Endothelial cell of umbilical vein (primary cell): ENCODE measurements around the gene ZNF320. TPM values are rescaled to one million over a fixed set of nuclear protein-coding genes. Genes with fewer than 3 reads are reported as not detected.
"Not testable (repeated sequence)": the region's sequence is repeated elsewhere in the genome, so short reads cannot be mapped to it uniquely, and the experiment has no call there.

ENCODE experiments used
- BruUV-seq: library from RNA; stranded (reverse); fragments of 400-500 nt; replicated peaks from 2 replicates; lab custom pipeline; 2021; lab: Mats Ljungman, UMichigan
- CTCF ChIA-PET: fragments of 300-600, 350-600 bp; sonication (Branson Sonifier 250); formaldehyde crosslinking; loops from one replicate; lab custom pipeline; 2021; ENCODE audit warnings: antibody characterized with exemption, inconsistent platforms; lab: Charles Lee
- POLR2A ChIA-PET: fragments of 300-600, 350-600 bp; sonication (Branson Sonifier 250); formaldehyde crosslinking; loops from one replicate; lab custom pipeline; 2021; ENCODE audit warnings: antibody characterized with exemption, inconsistent platforms; lab: Charles Lee
- DNase-seq: peaks from one replicate; pipeline ENCODE4 v3.0.0-alpha.2; 2011; ENCODE audit warnings: low read depth, low spot score
- FAIRE-seq: peaks from 2 replicates; lab custom pipeline; 2011; peaks lifted over from hg19 to GRCh38; lab: Jason Lieb, UNC
- H2AFZ ChIP-seq: 2 replicates; pipeline ENCODE4 v1.6.0; 2012; ENCODE audit warnings: low read depth, low read length, control low read depth, inconsistent platforms
- H3K27ac ChIP-seq: 2 replicates; pipeline ENCODE4 v1.5.1; 2011; ENCODE audit warnings: low read depth, mild to moderate bottlenecking, control low read depth, low read length, moderate library complexity; ENCODE audit not compliant: insufficient read depth
- H3K27me3 ChIP-seq, 2 experiments: 2 replicates each; pipeline versions ENCODE4 v1.6.0 to v1.6.1; 2011; ENCODE audit warnings: low read length in 2 of 2, mixed read lengths in 1 of 2; ENCODE audit not compliant: control insufficient read depth in 2 of 2, insufficient read depth in 2 of 2
- H3K36me3 ChIP-seq, 2 experiments: 2 replicates in 1 of 2; 3 replicates in 1 of 2; pipeline ENCODE4 v1.5.1; 2011; ENCODE audit warnings: low read length in 2 of 2, mild to moderate bottlenecking in 1 of 2, moderate library complexity in 1 of 2; ENCODE audit not compliant: control insufficient read depth in 2 of 2, insufficient read depth in 2 of 2; ENCODE audit errors: extremely low read depth in 1 of 2
- H3K4me1 ChIP-seq: 3 replicates; pipeline ENCODE4 v1.5.1; 2011; ENCODE audit warnings: mild to moderate bottlenecking, low read length; ENCODE audit not compliant: control insufficient read depth, insufficient read depth; ENCODE audit errors: extremely low read depth
- H3K4me2 ChIP-seq: 2 replicates; pipeline ENCODE4 v1.6.1; 2011; ENCODE audit warnings: low read length, control low read depth, mixed read lengths; ENCODE audit not compliant: insufficient read depth
- H3K4me3 ChIP-seq, 3 experiments: fragments of 200-600 bp in 1 of 3; sonication (generic), shearing (Covaris generic) in 1 of 3; replicated peaks in 1 of 3; 2 replicates each; pipeline ENCODE4 v1.5.1; 2011 to 2016; ENCODE audit warnings: control low read depth in 3 of 3, low read length in 3 of 3, mild to moderate bottlenecking in 2 of 3, inconsistent platforms in 1 of 3, low read depth in 1 of 3, moderate library complexity in 1 of 3; ENCODE audit not compliant: insufficient read depth in 1 of 3
- H3K79me2 ChIP-seq: 2 replicates; pipeline ENCODE4 v1.6.0; 2012; ENCODE audit warnings: low read length, inconsistent platforms; ENCODE audit not compliant: control insufficient read depth, insufficient read depth
- H3K9ac ChIP-seq: replicated peaks from 2 replicates; pipeline ENCODE3; 2011; ENCODE audit warnings: low read length, control low read depth; ENCODE audit not compliant: insufficient read depth; ENCODE audit errors: extremely low read depth
- H3K9me1 ChIP-seq: replicated peaks from 3 replicates; pipeline ENCODE4 v1.6.0; 2011; ENCODE audit warnings: mild to moderate bottlenecking, low read length; ENCODE audit not compliant: control insufficient read depth, insufficient read depth; ENCODE audit errors: extremely low read depth
- H3K9me3 ChIP-seq: replicated peaks from 2 replicates; pipeline ENCODE4 v1.5.1; 2012; ENCODE audit warnings: low read length, inconsistent platforms; ENCODE audit not compliant: control insufficient read depth, insufficient read depth
- H4K20me1 ChIP-seq: replicated peaks from 2 replicates; pipeline ENCODE3; 2011; ENCODE audit warnings: mild to moderate bottlenecking, low read length; ENCODE audit not compliant: control insufficient read depth, insufficient read depth; ENCODE audit errors: extremely low read depth
- CTCF ChIP-seq, 2 donors: IDR thresholded peaks; 1 replicate in 1 of 2; 2 replicates in 1 of 2; pipeline ENCODE4 v1.5.1; 2011; ENCODE audit warnings: low read length in 2 of 2, mild to moderate bottlenecking in 2 of 2, moderate library complexity in 2 of 2, control low read depth in 1 of 2, inconsistent platforms in 1 of 2, low read depth in 1 of 2; ENCODE audit not compliant: insufficient read depth in 1 of 2; ENCODE audit errors: extremely low read depth in 1 of 2
- EZH2 ChIP-seq: IDR thresholded peaks from 2 replicates; pipeline ENCODE4 v1.6.1; 2012; ENCODE audit warnings: borderline replicate concordance, low read depth, mild to moderate bottlenecking, moderate library complexity, low read length, inconsistent platforms; ENCODE audit not compliant: severe bottlenecking
- FOS ChIP-seq: IDR thresholded peaks from 2 replicates; pipeline ENCODE4 v1.6.1; 2011; ENCODE audit warnings: mild to moderate bottlenecking, low read length, moderate library complexity, borderline replicate concordance; ENCODE audit not compliant: insufficient read depth
- GATA2 ChIP-seq: IDR thresholded peaks from 2 replicates; pipeline ENCODE4 v1.7.0; 2011; ENCODE audit warnings: low read depth, mild to moderate bottlenecking, moderate library complexity, mixed read lengths, low read length; ENCODE audit not compliant: insufficient read length, insufficient read depth
- JUN ChIP-seq: IDR thresholded peaks from 2 replicates; pipeline ENCODE4 v1.6.1; 2011; ENCODE audit warnings: borderline replicate concordance, low read depth; ENCODE audit not compliant: insufficient read length, insufficient read depth
- MAX ChIP-seq: IDR thresholded peaks from 2 replicates; pipeline ENCODE4 v1.6.1; 2011; ENCODE audit not compliant: insufficient read depth, insufficient read length
- MYC ChIP-seq: IDR thresholded peaks from one replicate; pipeline ENCODE4 v1.6.1; 2011; ENCODE audit warnings: mild to moderate bottlenecking, low read depth, low read length
- POLR2A ChIP-seq: IDR thresholded peaks from 2 replicates; pipeline ENCODE4 v1.6.1; 2012; ENCODE audit warnings: low read depth, mild to moderate bottlenecking, control low read depth, low read length
- POLR2AphosphoS5 ChIP-seq: IDR thresholded peaks from 2 replicates; pipeline ENCODE4 v1.6.1; 2012; ENCODE audit warnings: low read depth, mild to moderate bottlenecking, control low read depth, low read length, moderate library complexity; ENCODE audit not compliant: insufficient read depth
- dilution Hi-C: fragments of 300-500 bp; cut with MboI; formaldehyde crosslinking; loops from one replicate; pipeline ENCODE4 v1.15.0; 2019; ENCODE audit warnings: low sequenced_read_pairs; ENCODE audit not compliant: extremely low pct_ligation_motif_present
- intact Hi-C: fragments of 100-400 bp; cut with micrococcal nuclease; formaldehyde crosslinking; loops from one replicate; pipeline ENCODE4 v1.10.0; 2022
- polyA plus RNA-seq, 4 experiments: library from polyadenylated mRNA; depleted of rRNA in 3 of 4; stranded (reverse) in 3 of 4; unstranded in 1 of 4; fragments of >200 nt; gene quantifications; 2 replicates each; pipeline versions ENCODE4 v1.2.1 to v1.2.3, GENCODE V29; 2011 to 2012; ENCODE audit warnings: missing spikeins in 1 of 4
- total RNA-seq: library from RNA; stranded (reverse); gene quantifications from 2 replicates; pipeline ENCODE4 v1.2.3, GENCODE V29; 2021

Gene ZNF320
- total and polyA plus RNA-seq, 2 donors (not counting 3 experiments of a cell fraction or from before 2014, with no cell fraction given): 7.6 to 11.1 TPM

- dilution Hi-C loops (no loop called here), intact Hi-C loops (no loop called here)
- FAIRE-seq (no peak), DNase-seq (no peak)
- POLR2A ChIA-PET: no interaction called here
- no TSS peak for BruUV-seq
- Histone ChIP-seq H3K9ac (no peak overlapping the region), H3K9me1 (no peaks in the 10 kb centered on the region), H3K27me3 (no peaks in the 10 kb centered on the region), H3K4me1 (no peaks in the 10 kb centered on the region), H3K9me3 (peaks cover 14% of the 10 kb centered on the region), H3K4me2 (no peak overlapping the region), H3K27ac (no peak overlapping the region), H4K20me1 (no peaks in the 10 kb centered on the region), H3K4me3 (no peak overlapping the region), H3K79me2 (no peaks in the 10 kb centered on the region), H2AFZ (no peak overlapping the region), H3K36me3 (peaks cover 0 to 10% of the 10 kb centered on the region in 2 experiments)
- TF ChIP-seq CTCF (IDR thresholded peaks at IDR 0.05; ENCODE audit: extremely low read depth in 1 of 2, insufficient read depth in 1 of 2, low read depth in 1 of 2, low read length in 2 of 2): no peak
- TF ChIP-seq JUN: no peak
- TF ChIP-seq MAX: no peak
- no peak for TF ChIP-seq GATA2
- TF ChIP-seq POLR2AphosphoS5: no peak
- TF ChIP-seq FOS: no peak
- no peak for TF ChIP-seq MYC
- no peak for TF ChIP-seq EZH2
- no peak for TF ChIP-seq POLR2A
- CTCF ChIA-PET: no interaction called here
These were observed 16.5 kb downstream of the ZNF320 start for GRCh38 chr19:52880895-52881389.

GRCh38 chr19:52872996-52873395 is 24.4 kb downstream of the ZNF320 start:
- dilution Hi-C loops, FAIRE-seq, H3K27me3 ChIP-seq, POLR2A ChIA-PET, H3K36me3 ChIP-seq, H2AFZ ChIP-seq, H3K4me3 ChIP-seq, CTCF ChIA-PET, H4K20me1 ChIP-seq, intact Hi-C loops, H3K9me3 ChIP-seq, H3K9ac ChIP-seq, DNase-seq, H3K4me2 ChIP-seq, BruUV-seq, H3K27ac ChIP-seq, H3K9me1 ChIP-seq, H3K4me1 ChIP-seq, H3K79me2 ChIP-seq: not testable (repeated sequence)
